Glutamatergic neuron (in vitro differentiated cells): Measurements from ENCODE around the gene APMAP. TPM values are rescaled to one million over a fixed set of nuclear protein-coding genes. Genes with fewer than 3 reads are reported as not detected.

Experiments used
- DNase-seq: peaks from one replicate; pipeline ENCODE4 v3.0.0; 2022
- H3K27ac Mint-ChIP-seq: one replicate; pipeline ENCODE4 v1.8.0; 2020; ENCODE audit warnings: mild to moderate bottlenecking, mixed read lengths, inconsistent platforms; ENCODE audit not compliant: unreplicated experiment
- H3K27me3 Mint-ChIP-seq: one replicate; pipeline ENCODE4 v1.8.0; 2020; ENCODE audit warnings: mild to moderate bottlenecking, moderate library complexity, mixed read lengths, inconsistent platforms; ENCODE audit not compliant: unreplicated experiment
- H3K36me3 Mint-ChIP-seq: one replicate; pipeline ENCODE4 v1.8.0; 2020; ENCODE audit warnings: mild to moderate bottlenecking, mixed read lengths, inconsistent platforms; ENCODE audit not compliant: unreplicated experiment
- H3K4me1 Mint-ChIP-seq: one replicate; pipeline ENCODE4 v1.8.0; 2020; ENCODE audit warnings: mild to moderate bottlenecking, low read depth, mixed read lengths, inconsistent platforms; ENCODE audit not compliant: unreplicated experiment
- H3K4me3 Mint-ChIP-seq: one replicate; pipeline ENCODE4 v1.8.0; 2020; ENCODE audit warnings: mild to moderate bottlenecking, mixed read lengths, inconsistent platforms; ENCODE audit not compliant: unreplicated experiment
- H3K9me3 Mint-ChIP-seq: one replicate; pipeline ENCODE4 v1.8.0; 2020; ENCODE audit warnings: mild to moderate bottlenecking, moderate library complexity, mixed read lengths, inconsistent platforms; ENCODE audit not compliant: unreplicated experiment
- CTCF ChIP-seq: fragments of 200-600 bp; sonication (generic); IDR thresholded peaks from one replicate; pipeline ENCODE4 v1.5.0; 2021; ENCODE audit not compliant: partially characterized antibody, unreplicated experiment
- total RNA-seq: library from RNA; stranded (reverse); fragmentation: NEBNext Ultra II Directional; extraction: Animal tissue kit (Norgen Biotek cat#: 25700); gene quantifications from one replicate; pipeline ENCODE4 v1.2.1, GENCODE V29; 2021; ENCODE audit not compliant: unreplicated experiment

Gene APMAP
- total RNA-seq, 1 donor from 2014 or later, result 218 TPM

GRCh38 chr20:24993337-24994185 is 1.0 kb upstream of the APMAP start:
- Mint-ChIP-seq H3K4me3 (peak overlapping the region; percentile 92), H3K36me3 (no peaks in the 10 kb centered on the region), H3K27ac (no peak overlapping the region), H3K27me3 (peaks cover 6% of the 10 kb centered on the region), H3K9me3 (peaks cover 7% of the 10 kb centered on the region), H3K4me1 (peaks cover 27% of the 10 kb centered on the region)
- no peak for TF ChIP-seq CTCF
- DNase-seq, result no peak

- Mint-ChIP-seq H3K27me3 (peaks cover 6% of the 10 kb centered on the region), H3K4me1 (peaks cover 36% of the 10 kb centered on the region), H3K9me3 (peaks cover 7% of the 10 kb centered on the region), H3K4me3 (peak overlapping the region; percentile 92), H3K27ac (peak overlapping the region; percentile 83), H3K36me3 (no peaks in the 10 kb centered on the region)
- peak; percentile 49 for DNase-seq
- TF ChIP-seq CTCF, result no peak
Measured at GRCh38 chr20:24991897-24992486, 559 bp downstream of the APMAP start.

GRCh38 chr20:24990810-24991252 is 1.7 kb downstream of the APMAP start:
- peak; percentile 34 for DNase-seq
- Mint-ChIP-seq H3K4me1 (peaks cover 41% of the 10 kb centered on the region), H3K27me3 (peaks cover 3% of the 10 kb centered on the region), H3K4me3 (peak overlapping the region; percentile 92), H3K27ac (peak overlapping the region; percentile 20), H3K36me3 (no peaks in the 10 kb centered on the region), H3K9me3 (peaks cover 7% of the 10 kb centered on the region)
- TF ChIP-seq CTCF, result no peak

GRCh38 chr20:24989162-24989561 is 3.4 kb downstream of the APMAP start:
- DNase-seq, result no peak
- no peak overlapping the region for H3K27ac Mint-ChIP-seq

More at GRCh38 chr20:24989162-24989561, 3.4 kb downstream of the APMAP start:
- Mint-ChIP-seq H3K36me3 (no peaks in the 10 kb centered on the region), H3K9me3 (peaks cover 7% of the 10 kb centered on the region), H3K27me3 (peaks cover 3% of the 10 kb centered on the region), H3K4me3 (peak overlapping the region; percentile 92), H3K4me1 (peaks cover 42% of the 10 kb centered on the region)
- TF ChIP-seq CTCF, result no peak
